ENCODE measurements around the gene COX6B2. TPM values are rescaled to one million over a fixed set of nuclear protein-coding genes. Genes with fewer than 3 reads are reported as not detected.

COX6B2 gene
- total and polyA plus RNA-seq, 2 donors (not counting 3 experiments of a cell fraction or from before 2014, with no cell fraction given): not detected

- no peak overlapping the region for H3K4me3 ChIP-seq (replicated peaks in 1 of 3; ENCODE audit: insufficient read depth in 1 of 3, low read depth in 1 of 3, low read length in 3 of 3)
- H3K9ac ChIP-seq (replicated peaks; ENCODE audit: extremely low read depth, insufficient read depth, low read length): no peak overlapping the region
- dilution Hi-C loops (cut with MboI; ENCODE audit: extremely low pct_ligation_motif_present, low sequenced_read_pairs): no loop called here
- no peaks in the 10 kb centered on the region for H3K79me2 ChIP-seq (ENCODE audit: control insufficient read depth, insufficient read depth, low read length)
- peak overlapping the region; percentile 17 for H2AFZ ChIP-seq (ENCODE audit: low read depth, low read length)
- no peak overlapping the region for H3K4me2 ChIP-seq (ENCODE audit: insufficient read depth, low read length)
- peak; percentile 65 for TF ChIP-seq EZH2 (IDR thresholded peaks at IDR 0.05; ENCODE audit: borderline replicate concordance, low read depth, low read length, severe bottlenecking)
- TF ChIP-seq POLR2AphosphoS5 (IDR thresholded peaks at IDR 0.05; ENCODE audit: insufficient read depth, low read depth, low read length): no peak
- H3K9me3 ChIP-seq (replicated peaks; ENCODE audit: control insufficient read depth, insufficient read depth, low read length): no peaks in the 10 kb centered on the region
- CTCF ChIA-PET: interaction anchor here (1.0 kb wide), 1 partner anchor 68 kb away, joined by 3 read pairs; no protein-coding TSS in a partner anchor
- DNase-seq (ENCODE audit: low read depth, low spot score) (no peak), FAIRE-seq (no peak)
- POLR2A ChIA-PET: interaction anchor here (0.6 to 1.2 kb wide), 2 partner anchors 111 to 222 kb away, joined by 3 read pairs; partner anchors contain the start of gene PPP6R1
- H3K27ac ChIP-seq (ENCODE audit: insufficient read depth, low read depth, low read length): no peak overlapping the region
- peaks cover 10 to 21% of the 10 kb centered on the region in 2 experiments for H3K27me3 ChIP-seq (ENCODE audit: control insufficient read depth in 2 of 2, insufficient read depth in 2 of 2, low read length in 2 of 2)
- no peaks in the 10 kb centered on the region for H4K20me1 ChIP-seq (replicated peaks; ENCODE audit: control insufficient read depth, extremely low read depth, insufficient read depth, low read length)
- H3K9me1 ChIP-seq (replicated peaks; ENCODE audit: control insufficient read depth, extremely low read depth, insufficient read depth, low read length): no peaks in the 10 kb centered on the region
- intact Hi-C loops (cut with micrococcal nuclease): no loop called here
- peaks cover 3% of the 10 kb centered on the region for H3K4me1 ChIP-seq (ENCODE audit: control insufficient read depth, extremely low read depth, insufficient read depth, low read length)
- BruUV-seq (replicated peaks): no TSS peak
- no peaks in the 10 kb centered on the region for H3K36me3 ChIP-seq (ENCODE audit: control insufficient read depth in 2 of 2, extremely low read depth in 1 of 2, insufficient read depth in 2 of 2, low read length in 2 of 2)
Observed at GRCh38 chr19:55369653-55370304, 15.3 kb upstream of the COX6B2 start.

GRCh38 chr19:55368701-55369563 lies 14.4 kb upstream of the COX6B2 start:
- peaks cover 10 to 21% of the 10 kb centered on the region in 2 experiments for H3K27me3 ChIP-seq (ENCODE audit: control insufficient read depth in 2 of 2, insufficient read depth in 2 of 2, low read length in 2 of 2)
- no peaks in the 10 kb centered on the region for H4K20me1 ChIP-seq (replicated peaks; ENCODE audit: control insufficient read depth, extremely low read depth, insufficient read depth, low read length)
- FAIRE-seq: no peak
- H3K4me1 ChIP-seq (ENCODE audit: control insufficient read depth, extremely low read depth, insufficient read depth, low read length): peaks cover 3% of the 10 kb centered on the region
- ChIA-PET CTCF (interaction anchor here (0.9 to 1.4 kb wide), 2 partner anchors 29 to 77 kb away, joined by 3 read pairs; partner anchors contain the start of gene KMT5C), POLR2A (interaction anchor here (1.2 kb wide), 1 partner anchor 110 kb away, joined by 3 read pairs; the partner anchor contains the start of gene PPP6R1)
- DNase-seq (ENCODE audit: low read depth, low spot score): no peak
- no peaks in the 10 kb centered on the region for H3K9me3 ChIP-seq (replicated peaks; ENCODE audit: control insufficient read depth, insufficient read depth, low read length)
- no TSS peak for BruUV-seq (replicated peaks)
- H2AFZ ChIP-seq (ENCODE audit: low read depth, low read length): no peak overlapping the region
- TF ChIP-seq MYC (IDR thresholded peaks at IDR 0.05; ENCODE audit: low read depth, low read length) (no peak), EZH2 (IDR thresholded peaks at IDR 0.05; ENCODE audit: borderline replicate concordance, low read depth, low read length, severe bottlenecking) (peak; percentile 18)
- H3K4me3 ChIP-seq (replicated peaks in 1 of 3; ENCODE audit: insufficient read depth in 1 of 3, low read depth in 1 of 3, low read length in 3 of 3): no peak overlapping the region
- no peaks in the 10 kb centered on the region for H3K79me2 ChIP-seq (ENCODE audit: control insufficient read depth, insufficient read depth, low read length)
- H3K4me2 ChIP-seq (ENCODE audit: insufficient read depth, low read length): no peak overlapping the region
- H3K9ac ChIP-seq (replicated peaks; ENCODE audit: extremely low read depth, insufficient read depth, low read length): no peak overlapping the region
- intact Hi-C loops (cut with micrococcal nuclease) (no loop called here), dilution Hi-C loops (cut with MboI; ENCODE audit: extremely low pct_ligation_motif_present, low sequenced_read_pairs) (no loop called here)
- H3K27ac ChIP-seq (ENCODE audit: insufficient read depth, low read depth, low read length): no peak overlapping the region
- no peaks in the 10 kb centered on the region for H3K9me1 ChIP-seq (replicated peaks; ENCODE audit: control insufficient read depth, extremely low read depth, insufficient read depth, low read length)
- H3K36me3 ChIP-seq (ENCODE audit: control insufficient read depth in 2 of 2, extremely low read depth in 1 of 2, insufficient read depth in 2 of 2, low read length in 2 of 2): no peaks in the 10 kb centered on the region
